Measurements from ENCODE around the gene BCL7C. TPM values are rescaled to one million over a fixed set of nuclear protein-coding genes. Genes with fewer than 3 reads are reported as not detected.

The BCL7C gene
- polyA plus RNA-seq, 2 of the 4 experiments (the other 2 are of a cell fraction), result 10.8 to 12.9 TPM

GRCh38 chr16:30924913-30925631, 31.2 kb upstream of the BCL7C start:
- 79% methylated on average over 11 of the region's 11 CpGs for WGBS (ENCODE audit: missing lambda C conversion rate)
- ATAC-seq (no peak), DNase-seq (ENCODE audit: low read depth in 1 of 2, low spot score in 1 of 2) (no peak), FAIRE-seq (no peak)
- ChIA-PET CTCF (interaction anchor here (1.0 to 12.2 kb wide), 4 partner anchors 10 to 81 kb away, joined by 4 to 134 read pairs (median 8); no protein-coding TSS in a partner anchor), POLR2A (no interaction called here)
- Histone ChIP-seq H3K4me2 (peak overlapping the region; percentile 97), H3K27ac (peak overlapping the region; percentile 95 to 99; a peak in 5 of 6 replicates), H3K4me3 (peak overlapping the region; percentile 87), H3K9me3 (no peaks in the 10 kb centered on the region), H3K4me1 (peaks cover 15% of the 10 kb centered on the region; the same call in 2 of the 3 replicates)
- no peak for TF ChIP-seq FOSL2 (IDR thresholded peaks at IDR 0.05)
- TF ChIP-seq FOSL2 (CRISPR knock-in tag; IDR thresholded peaks at IDR 0.05), result no peak
- no peak for TF ChIP-seq HOXB13 (CRISPR knock-in tag; IDR thresholded peaks at IDR 0.05; ENCODE audit: low read depth)
- TF ChIP-seq NR3C1 (IDR thresholded peaks at IDR 0.05), result no peak
- TF ChIP-seq HES2 (IDR thresholded peaks at IDR 0.05), result no peak
- no peak for TF ChIP-seq E2F6 (IDR thresholded peaks at IDR 0.05; ENCODE audit: borderline replicate concordance, low read depth)
- TF ChIP-seq MAX (IDR thresholded peaks at IDR 0.05), result no peak
- TF ChIP-seq MYC (IDR thresholded peaks at IDR 0.05; ENCODE audit: borderline replicate concordance, low read length), result no peak

DNA sequence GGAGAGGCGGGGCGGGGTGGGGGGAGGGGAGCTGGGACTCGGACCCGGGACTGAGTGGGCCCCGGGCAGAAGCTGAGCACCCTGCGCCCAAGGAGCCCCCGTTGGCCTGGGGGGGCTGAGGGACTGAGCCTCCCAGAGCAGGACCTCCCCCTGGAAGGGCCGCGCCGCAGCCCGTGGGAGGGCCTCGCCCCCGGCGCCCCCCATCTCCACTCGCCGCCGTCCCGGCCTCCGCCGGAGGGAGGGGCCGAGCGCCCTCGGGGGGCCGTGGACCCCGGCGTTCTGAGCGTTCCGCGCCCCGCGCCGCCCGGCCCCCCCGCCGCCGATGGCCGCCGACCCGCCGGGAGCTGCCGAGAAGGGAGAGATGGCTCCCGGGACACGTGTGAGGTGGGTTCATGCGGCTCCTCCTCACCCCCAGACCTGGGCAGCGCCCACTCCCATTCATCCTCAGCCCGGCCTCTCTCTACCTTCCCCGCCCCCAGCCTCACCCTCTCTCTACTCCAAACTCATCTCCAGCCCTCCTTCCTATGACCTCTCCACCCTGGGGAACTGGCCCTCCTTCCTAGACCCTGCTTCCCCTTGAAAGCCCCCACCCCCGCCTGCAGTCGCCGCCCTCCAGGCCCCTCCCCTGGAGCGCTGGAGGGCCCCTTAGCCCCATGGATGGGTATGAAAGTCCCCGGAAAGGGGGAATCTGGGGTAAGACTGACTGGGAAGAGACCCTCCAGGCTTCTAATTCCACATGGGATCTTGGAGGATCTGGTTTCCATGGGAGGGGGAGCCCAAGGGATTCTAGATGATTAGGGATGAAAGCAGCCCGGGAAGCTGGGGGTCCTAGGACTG, 30.4 kb upstream of the BCL7C start:
- Histone ChIP-seq H3K27ac (peak overlapping the region; percentile 95 to 99), H3K4me2 (peak overlapping the region; percentile 97), H3K4me3 (peak overlapping the region; percentile 87), H3K9me3 (no peaks in the 10 kb centered on the region), H3K4me1 (peaks cover 15% of the 10 kb centered on the region; the same call in 2 of the 3 replicates)
- FAIRE-seq (no peak), ATAC-seq (no peak), DNase-seq (ENCODE audit: low read depth in 1 of 2, low spot score in 1 of 2) (no peak)
- ChIA-PET CTCF (interaction anchor here (1.0 to 12.2 kb wide), 3 partner anchors 11 to 80 kb away, joined by 4 to 134 read pairs (median 10); no protein-coding TSS in a partner anchor), POLR2A (interaction anchor here (0.6 to 1.0 kb wide), 3 partner anchors 16 to 145 kb away, joined by 3 read pairs; no protein-coding TSS in a partner anchor)
- TF ChIP-seq ZSCAN20 (CRISPR knock-in tag; IDR thresholded peaks at IDR 0.05), result no peak
- TF ChIP-seq, protein P1, sequence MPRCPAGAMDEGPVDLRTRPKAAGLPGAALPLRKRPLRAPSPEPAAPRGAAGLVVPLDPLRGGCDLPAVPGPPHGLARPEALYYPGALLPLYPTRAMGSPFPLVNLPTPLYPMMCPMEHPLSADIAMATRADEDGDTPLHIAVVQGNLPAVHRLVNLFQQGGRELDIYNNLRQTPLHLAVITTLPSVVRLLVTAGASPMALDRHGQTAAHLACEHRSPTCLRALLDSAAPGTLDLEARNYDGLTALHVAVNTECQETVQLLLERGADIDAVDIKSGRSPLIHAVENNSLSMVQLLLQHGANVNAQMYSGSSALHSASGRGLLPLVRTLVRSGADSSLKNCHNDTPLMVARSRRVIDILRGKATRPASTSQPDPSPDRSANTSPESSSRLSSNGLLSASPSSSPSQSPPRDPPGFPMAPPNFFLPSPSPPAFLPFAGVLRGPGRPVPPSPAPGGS (IDR thresholded peaks at IDR 0.05), result no peak
- TF ChIP-seq FOSB (CRISPR knock-in tag; IDR thresholded peaks at IDR 0.05), result no peak
- no peak for TF ChIP-seq GATA3 (IDR thresholded peaks at IDR 0.05; ENCODE audit: borderline replicate concordance)
- no peak for TF ChIP-seq KDM5A (IDR thresholded peaks at IDR 0.05)
- TF ChIP-seq MAX (IDR thresholded peaks at IDR 0.05), result no peak
- no peak for TF ChIP-seq RNF2 (IDR thresholded peaks at IDR 0.05; ENCODE audit: borderline replicate concordance, low read depth)
- TF ChIP-seq NR3C1 (IDR thresholded peaks at IDR 0.05), result no peak
- no peak for TF ChIP-seq REST (IDR thresholded peaks at IDR 0.05)
- no peak for TF ChIP-seq POLR2A (IDR thresholded peaks at IDR 0.05; ENCODE audit: low read length)
- TF ChIP-seq HOXB13 (CRISPR knock-in tag; IDR thresholded peaks at IDR 0.05; ENCODE audit: low read depth), result no peak
- no peak for TF ChIP-seq SREBF2 (IDR thresholded peaks at IDR 0.05)
- TF ChIP-seq, protein P2, sequence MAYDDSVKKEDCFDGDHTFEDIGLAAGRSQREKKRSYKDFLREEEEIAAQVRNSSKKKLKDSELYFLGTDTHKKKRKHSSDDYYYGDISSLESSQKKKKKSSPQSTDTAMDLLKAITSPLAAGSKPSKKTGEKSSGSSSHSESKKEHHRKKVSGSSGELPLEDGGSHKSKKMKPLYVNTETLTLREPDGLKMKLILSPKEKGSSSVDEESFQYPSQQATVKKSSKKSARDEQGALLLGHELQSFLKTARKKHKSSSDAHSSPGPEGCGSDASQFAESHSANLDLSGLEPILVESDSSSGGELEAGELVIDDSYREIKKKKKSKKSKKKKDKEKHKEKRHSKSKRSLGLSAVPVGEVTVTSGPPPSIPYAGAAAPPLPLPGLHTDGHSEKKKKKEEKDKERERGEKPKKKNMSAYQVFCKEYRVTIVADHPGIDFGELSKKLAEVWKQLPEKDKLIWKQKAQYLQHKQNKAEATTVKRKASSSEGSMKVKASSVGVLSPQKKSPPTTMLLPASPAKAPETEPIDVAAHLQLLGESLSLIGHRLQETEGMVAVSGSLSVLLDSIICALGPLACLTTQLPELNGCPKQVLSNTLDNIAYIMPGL (CRISPR knock-in tag; IDR thresholded peaks at IDR 0.05; ENCODE audit: borderline replicate concordance), result no peak
- TF ChIP-seq EP300 (IDR thresholded peaks at IDR 0.05), result no peak
- no peak for TF ChIP-seq SMC3 (IDR thresholded peaks at IDR 0.05)
- TF ChIP-seq PHF8 (IDR thresholded peaks at IDR 0.05; ENCODE audit: borderline replicate concordance, low read depth), result no peak
- no peak for TF ChIP-seq ESRRA (IDR thresholded peaks at IDR 0.05; ENCODE audit: borderline replicate concordance, low read length)
- TF ChIP-seq CBX2 (IDR thresholded peaks at IDR 0.05; ENCODE audit: borderline replicate concordance, low read depth), result no peak
- TF ChIP-seq NPAS2 (CRISPR knock-in tag; IDR thresholded peaks at IDR 0.05; ENCODE audit: borderline replicate concordance), result no peak
- 24% methylated on average over 7 of the region's 53 CpGs for WGBS (ENCODE audit: missing lambda C conversion rate)

All from A549 (cell line).